GM12891 (cell line): Measurements from ENCODE around the gene SLC35A3.

Source experiments
- PAX5 ChIP-seq: IDR thresholded peaks from 2 replicates; pipeline ENCODE4 v1.6.1; 2011; ENCODE audit warnings: low read length, moderate library complexity, mild to moderate bottlenecking; ENCODE audit not compliant: insufficient read depth, severe bottlenecking
- POLR2A ChIP-seq: IDR thresholded peaks from 2 replicates; pipeline ENCODE4 v1.6.1; 2011; ENCODE audit warnings: low read depth, low read length, control low read depth
- POLR2AphosphoS5 ChIP-seq: IDR thresholded peaks from 2 replicates; pipeline ENCODE4 v1.6.1; 2011; ENCODE audit warnings: low read depth, low read length, control low read depth
- SPI1 ChIP-seq: IDR thresholded peaks from 2 replicates; pipeline ENCODE4 v1.6.1; 2011; ENCODE audit warnings: low read depth, low read length, control low read depth
- TAF1 ChIP-seq: IDR thresholded peaks from 2 replicates; pipeline ENCODE4 v1.6.1; 2011; ENCODE audit warnings: low read depth, low read length, control low read depth

DNA sequence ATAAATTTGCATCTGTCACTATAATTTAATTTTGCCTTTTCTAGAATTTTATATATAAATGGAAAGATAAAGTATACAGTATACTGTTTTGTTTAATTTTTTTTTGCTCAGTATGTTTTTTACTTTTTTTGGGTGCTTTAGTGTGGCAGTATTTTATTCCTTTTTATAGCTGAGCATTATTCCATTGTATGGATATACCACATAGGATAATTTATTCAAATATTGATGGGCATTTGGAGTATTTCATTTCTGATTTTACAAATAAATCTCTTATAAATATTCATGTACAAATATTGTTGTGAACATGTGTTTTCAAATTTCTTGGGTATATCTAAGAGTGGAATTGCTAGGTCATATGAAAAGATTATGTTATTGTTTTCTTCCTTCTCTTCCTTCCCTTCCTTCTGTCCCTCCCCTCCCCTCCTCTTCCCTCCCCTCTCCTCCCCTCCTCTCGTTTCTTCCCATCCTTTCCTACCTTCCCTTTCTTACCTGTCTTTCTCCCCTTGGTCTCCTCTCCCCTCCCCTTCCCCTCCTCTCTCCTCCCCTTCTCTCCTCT, 18.5 kb downstream of the SLC35A3 start:
- TF ChIP-seq SPI1 (no peak), POLR2A (no peak), PAX5 (no peak), POLR2AphosphoS5 (no peak), TAF1 (no peak)
